Activated naive CD8-positive, alpha-beta T cell treated with anti-CD3 and anti-CD28 coated beads, Interleukin-2, amount 50 U/mL, for 16 hours (primary cell): ENCODE data around the gene GABRA4.

ENCODE experiments used
- DNase-seq: peaks from one replicate; pipeline ENCODE4 v3.0.0-alpha.2; 2020; ENCODE audit warnings: low read depth, low spot score

Gene GABRA4

DNA sequence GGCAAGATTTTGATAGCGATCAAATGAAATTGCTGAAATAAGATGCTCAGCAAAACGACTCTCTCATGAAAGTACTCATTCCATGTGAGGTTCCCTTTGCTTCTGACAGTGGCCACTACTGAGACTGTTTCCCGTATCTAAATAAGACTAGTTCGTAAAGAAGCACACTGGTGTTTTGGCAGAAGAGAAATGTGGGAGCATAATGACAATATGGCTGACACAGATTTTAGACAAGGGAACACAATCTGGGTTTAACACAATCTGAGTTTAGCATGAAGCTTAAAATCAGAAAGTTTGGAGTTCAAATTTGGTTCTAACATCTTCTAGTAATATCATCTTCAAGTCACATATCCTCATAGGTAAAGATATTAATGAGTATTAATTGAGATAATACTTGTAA, 13.7 kb downstream of the GABRA4 start:
- no peak for DNase-seq

DNA sequence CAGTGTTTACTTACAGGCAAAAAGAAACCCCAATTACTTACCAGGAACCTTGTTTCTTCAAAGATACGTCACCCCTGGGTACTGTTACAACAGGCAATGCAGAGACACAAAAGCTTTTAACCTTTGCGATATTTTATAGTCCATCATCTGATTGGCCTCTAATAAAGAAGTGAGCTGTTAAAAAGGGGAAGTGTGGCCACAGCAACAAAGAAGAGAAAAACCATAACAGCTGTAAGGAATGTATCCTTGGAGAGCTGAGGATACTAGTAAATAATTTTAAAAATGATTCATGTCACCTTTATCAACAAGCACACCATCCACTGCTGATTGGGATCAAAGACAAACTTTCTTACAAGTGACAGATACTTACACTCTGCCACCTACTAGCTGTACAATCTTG, 14.1 kb downstream of the GABRA4 start:
- no peak for DNase-seq

GRCh38 chr4:46977245-46977644, 16.1 kb downstream of the GABRA4 start:
- DNase-seq, result no peak

GRCh38 chr4:46975812-46976553, 17.4 kb downstream of the GABRA4 start:
- no peak for DNase-seq

DNA sequence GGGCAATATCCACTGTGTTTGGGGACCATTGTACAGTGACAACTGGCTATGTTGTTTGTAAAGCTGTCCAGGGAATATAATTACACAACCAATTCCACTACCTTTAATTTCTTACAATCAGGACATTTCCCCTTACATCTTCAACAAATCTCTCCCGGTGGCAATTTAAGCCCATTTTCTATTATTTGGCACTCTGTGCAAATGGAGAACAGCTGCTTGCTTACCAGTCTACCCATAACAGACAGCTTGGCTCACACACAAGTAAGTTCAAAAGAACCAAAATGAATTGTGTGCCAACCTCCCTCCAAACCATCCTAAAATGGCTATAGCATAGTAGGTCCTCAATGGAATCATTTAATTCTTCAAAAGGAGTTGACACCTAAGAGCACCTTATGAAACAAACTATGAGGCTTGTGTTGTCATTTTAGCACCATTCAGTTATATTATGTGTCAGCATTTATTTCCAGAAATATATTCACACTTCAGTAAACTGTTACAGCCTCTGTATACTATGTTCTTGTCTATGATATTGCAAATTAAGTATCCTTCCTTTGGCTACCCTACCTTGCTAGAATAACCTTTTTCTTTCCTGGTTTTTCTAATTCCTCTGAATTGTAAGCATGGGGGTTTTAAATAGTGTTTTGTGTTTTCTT, 18.4 kb downstream of the GABRA4 start:
- DNase-seq, result no peak

DNA sequence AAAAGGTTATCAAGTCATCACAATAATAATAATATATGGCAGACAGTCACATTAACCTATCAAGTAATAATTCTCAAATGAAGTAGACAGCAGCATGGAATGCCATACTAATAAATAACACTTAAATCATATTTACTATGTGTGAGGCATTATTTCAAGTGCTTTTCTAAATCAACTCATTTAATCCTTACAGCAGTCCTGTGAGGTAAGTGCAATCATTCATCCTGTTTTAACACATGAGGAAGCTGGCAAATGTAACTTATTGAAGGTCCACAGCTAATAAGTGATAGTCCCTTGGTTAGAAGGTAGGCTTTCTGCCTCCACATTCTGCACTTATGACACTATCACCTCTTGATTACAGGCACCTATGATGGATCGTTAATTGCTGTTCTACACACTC, 24.5 kb downstream of the GABRA4 start:
- DNase-seq, result no peak

GRCh38 chr4:46967631-46968030, 25.8 kb downstream of the GABRA4 start:
- no peak for DNase-seq

DNA sequence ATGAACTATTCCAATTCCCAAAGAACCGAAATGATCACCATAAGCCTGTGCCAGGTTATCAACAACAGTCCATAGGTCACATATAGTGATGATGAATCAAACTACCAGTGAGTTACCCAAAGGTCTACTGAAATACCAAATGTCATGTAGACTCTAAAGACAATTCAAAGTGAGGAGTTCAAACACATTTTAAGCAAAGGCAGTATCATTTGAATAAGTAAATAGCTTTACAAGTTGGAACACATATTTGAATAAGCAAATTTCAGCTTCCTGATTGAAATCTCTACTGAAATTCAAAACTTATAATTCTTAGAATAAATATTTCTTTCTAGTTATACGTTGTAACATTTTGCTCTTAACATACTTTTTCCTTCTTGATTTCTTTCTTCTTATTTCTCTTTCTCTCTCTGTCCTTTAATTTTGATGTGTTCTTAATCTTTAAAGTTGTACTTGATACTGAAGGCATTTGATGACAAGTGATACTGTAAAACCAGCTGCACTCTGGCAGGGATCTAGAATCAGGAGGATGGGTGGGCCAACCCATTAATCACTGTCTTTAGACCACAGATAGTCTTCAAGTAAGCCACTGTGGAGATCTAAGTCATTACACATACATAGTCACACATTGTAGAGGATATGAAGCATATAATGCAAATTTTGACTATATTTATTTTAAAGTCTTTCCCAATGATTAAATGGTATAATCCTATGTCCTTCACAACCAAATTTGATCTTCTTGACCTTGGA, 34.5 kb downstream of the GABRA4 start:
- DNase-seq, result no peak

DNA sequence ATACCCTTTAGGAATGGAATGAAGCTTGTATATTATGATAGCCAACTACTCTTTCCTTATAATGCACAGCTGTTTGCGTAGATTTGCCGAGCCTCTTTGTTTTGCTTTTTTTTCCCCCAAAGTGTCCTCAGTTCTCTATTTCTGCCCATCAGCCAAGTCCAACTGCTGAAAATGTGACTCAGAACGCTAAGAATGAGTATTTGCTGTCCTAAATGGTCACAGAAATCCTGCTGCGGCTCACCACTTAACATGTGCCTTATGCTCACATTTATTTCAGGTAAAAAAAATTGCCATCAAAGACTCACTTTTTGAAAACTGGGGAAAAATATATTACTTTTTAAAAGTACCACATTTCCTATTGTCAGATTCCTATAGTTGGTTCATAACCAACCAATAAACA, 36.9 kb downstream of the GABRA4 start:
- no peak for DNase-seq

DNA sequence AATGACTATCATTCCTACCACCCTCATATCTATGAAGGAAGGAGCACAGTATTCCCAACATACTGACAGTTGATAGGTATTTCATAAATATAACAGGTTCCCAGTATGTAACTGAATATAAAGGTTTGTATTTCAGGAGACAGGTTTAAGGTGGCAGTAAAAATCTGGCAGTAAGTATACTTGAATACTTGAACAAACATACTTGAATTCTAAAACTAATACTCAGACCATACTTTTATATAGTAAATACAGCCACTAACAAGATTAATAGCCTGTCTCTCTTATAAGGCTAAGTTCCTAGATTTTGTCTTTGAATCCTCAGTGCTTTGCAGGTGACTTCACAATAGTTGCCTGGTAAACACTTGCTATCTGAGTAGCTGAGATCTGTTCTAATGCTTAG, 37.8 kb downstream of the GABRA4 start:
- no peak for DNase-seq

DNA sequence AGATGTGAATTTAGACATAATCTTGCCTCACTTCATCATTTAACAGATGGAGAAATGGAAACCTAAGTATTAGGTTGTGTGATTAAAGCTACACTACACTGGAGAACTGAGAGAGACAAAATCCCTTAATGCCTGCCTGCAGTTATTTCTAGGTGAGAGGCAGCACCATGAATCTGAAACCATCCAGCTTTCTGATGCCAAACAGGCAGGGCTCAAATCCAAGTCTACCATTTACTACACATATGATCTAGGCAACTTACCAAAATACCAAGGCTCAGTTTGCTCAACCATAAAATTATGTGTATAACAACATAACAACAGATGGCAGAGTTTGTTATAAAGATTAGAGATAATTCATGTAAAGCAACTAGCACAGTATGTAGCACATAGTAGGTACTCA, 38.7 kb downstream of the GABRA4 start:
- DNase-seq, result no peak

GRCh38 chr4:46953564-46953963, 39.8 kb downstream of the GABRA4 start:
- no peak for DNase-seq

DNA sequence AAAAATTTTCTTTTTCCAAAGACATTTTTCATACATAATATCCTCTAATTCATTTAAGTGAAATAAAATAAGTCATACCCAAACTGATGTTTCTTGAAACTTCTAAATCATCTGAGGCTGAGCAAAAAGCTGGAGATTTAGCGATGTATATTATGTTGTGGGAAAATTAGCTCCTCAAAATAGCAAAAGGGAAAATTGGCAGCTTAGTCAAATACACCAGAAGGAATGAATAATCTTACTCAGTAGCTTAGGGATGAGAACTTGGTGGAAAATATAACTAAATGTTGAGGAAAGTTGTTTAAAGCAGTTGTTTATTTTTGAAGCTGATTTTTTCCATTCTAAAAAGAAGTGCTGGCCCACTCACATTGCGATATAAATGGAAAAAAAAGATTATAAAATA, 40.9 kb downstream of the GABRA4 start:
- DNase-seq, result no peak

GRCh38 chr4:46950826-46951225, 42.6 kb downstream of the GABRA4 start:
- DNase-seq, result no peak

DNA sequence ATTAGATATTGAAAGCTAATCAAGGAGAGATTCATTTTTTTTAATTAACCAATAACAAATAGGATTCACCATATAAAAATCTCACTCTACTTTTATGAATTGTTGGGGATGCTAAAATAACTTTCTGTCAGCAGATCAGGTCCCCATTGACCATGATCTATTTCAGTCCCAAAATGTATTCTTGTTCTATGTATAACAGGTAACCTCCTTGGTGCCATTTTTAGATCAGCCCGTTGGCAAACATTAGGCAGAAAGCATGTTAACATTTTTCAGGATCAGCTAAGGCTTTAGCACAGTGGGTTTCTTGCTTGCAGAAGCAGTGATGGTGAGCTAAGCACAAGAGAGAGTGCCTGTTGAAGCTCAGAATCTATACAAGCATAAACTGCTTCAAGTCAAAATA, 43.6 kb downstream of the GABRA4 start:
- no peak for DNase-seq

- no peak for DNase-seq
Observed at GRCh38 chr4:46947541-46947940, 45.8 kb downstream of the GABRA4 start.

- DNase-seq, result no peak
Observed at GRCh38 chr4:46946919-46947536, 46.4 kb downstream of the GABRA4 start.

DNA sequence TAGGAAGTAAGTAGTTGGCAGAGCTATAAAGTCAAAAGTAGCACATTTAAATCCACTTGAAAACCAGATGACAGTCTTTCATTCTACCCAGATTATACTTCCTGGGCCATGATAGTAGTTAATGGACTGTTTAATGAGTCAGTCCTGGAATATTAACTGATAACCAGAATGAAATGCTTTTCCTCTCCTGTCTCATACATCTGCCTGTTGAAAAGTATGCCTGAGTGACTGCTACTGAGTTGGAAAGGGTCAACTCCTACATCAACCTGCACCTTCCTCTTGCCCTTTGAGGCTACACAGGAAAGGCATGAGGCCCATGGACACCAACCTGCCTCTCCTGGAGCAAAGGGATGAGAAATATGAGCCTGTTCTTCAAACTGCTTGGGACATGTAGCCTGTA, 48.3 kb downstream of the GABRA4 start:
- no peak for DNase-seq

DNA sequence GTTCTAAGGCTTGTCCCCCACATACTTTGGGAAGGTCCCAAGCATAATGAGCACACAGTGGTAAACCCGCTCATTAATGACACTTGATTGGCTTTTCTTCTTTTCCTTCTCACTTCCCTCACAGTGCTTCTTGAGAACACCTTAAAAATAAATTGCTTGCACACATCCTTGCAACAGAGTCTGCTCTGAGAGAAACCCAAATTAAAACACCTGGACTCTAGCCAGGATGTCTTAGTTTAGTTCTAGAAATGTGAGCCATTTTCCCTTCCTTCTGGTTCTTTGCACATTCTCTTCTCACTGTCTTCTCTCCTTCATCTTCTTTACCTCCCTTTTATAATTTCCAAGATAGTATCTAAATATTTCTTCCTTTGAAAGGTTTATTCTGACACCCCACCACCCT, 49.0 kb downstream of the GABRA4 start:
- DNase-seq, result no peak

DNA sequence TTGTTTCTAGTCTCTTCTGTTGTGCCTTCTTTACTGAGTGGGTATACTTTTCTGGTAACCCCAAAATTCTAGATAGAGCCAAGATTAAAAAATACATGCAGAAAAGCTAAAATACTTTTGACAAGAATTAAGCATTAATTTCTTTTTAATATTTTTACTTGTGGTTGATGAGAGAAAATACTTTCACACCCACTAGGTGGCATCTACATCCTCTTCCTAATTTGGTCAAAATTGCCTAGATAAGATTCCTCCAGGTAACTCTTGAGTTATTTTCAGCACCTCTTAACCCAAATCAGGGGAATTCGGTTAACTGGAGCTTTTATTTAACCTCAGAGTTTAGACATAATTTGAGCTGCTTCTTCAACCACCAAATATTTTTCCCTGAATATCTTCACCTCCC, 55.9 kb downstream of the GABRA4 start:
- DNase-seq, result no peak

- no peak for DNase-seq
Observed at GRCh38 chr4:46934726-46935125, 58.7 kb downstream of the GABRA4 start.

GRCh38 chr4:46933686-46934085, 59.7 kb downstream of the GABRA4 start:
- no peak for DNase-seq
